HCT116 (cell line): ENCODE data around the gene ADCK1. TPM values are rescaled to one million over a fixed set of nuclear protein-coding genes. Genes with fewer than 3 reads are reported as not detected.

Experiments
- ATAC-seq: fragments of 200-7000 bp; cut with Tn5 transposase; 2 replicates; pipeline ENCODE4 v1.9.1; 2020; ENCODE audit warnings: mild to moderate bottlenecking, moderate library complexity
- BruUV-seq: library from RNA; stranded (reverse); fragments of 400-500 nt; replicated peaks from 2 replicates; lab custom pipeline; 2021; lab: Mats Ljungman, UMichigan
- CTCF ChIA-PET: fragments of 300-600 bp; sonication (Branson Sonifier 250); formaldehyde crosslinking; loops from one replicate; lab custom pipeline; 2021; ENCODE audit warnings: antibody characterized with exemption; lab: Charles Lee
- POLR2A ChIA-PET: fragments of 300-600, 350-600 bp; sonication (Branson Sonifier 250); formaldehyde crosslinking; loops from one replicate; lab custom pipeline; 2021; ENCODE audit warnings: antibody characterized with exemption; lab: Charles Lee
- RAD21 ChIA-PET, 2 experiments: fragments of 300-600 bp; sonication (Branson Sonifier 250); formaldehyde crosslinking; loops; one replicate each; lab custom pipeline; 2023; ENCODE audit warnings: low total read pairs in 2 of 2; ENCODE audit not compliant: uncharacterized antibody in 2 of 2, unreplicated experiment in 2 of 2, low non-redundant PET in 1 of 2; lab: Charles Lee
- DNase-seq: peaks from one replicate; pipeline ENCODE4 v3.0.0-alpha.2; 2010; ENCODE audit warnings: low read depth, low spot score
- H2AFZ ChIP-seq: fragments of 200-600 bp; shearing (Covaris generic), sonication (generic); 2 replicates; pipeline ENCODE4 v1.6.1; 2017; ENCODE audit warnings: low read depth, mixed run types, mixed read lengths, antibody characterized with exemption, low read length; ENCODE audit not compliant: poor library complexity, severe bottlenecking
- H3K27ac ChIP-seq: 2 replicates; pipeline ENCODE4 v1.5.1; 2012; ENCODE audit warnings: low read depth, low read length
- H3K27me3 ChIP-seq: fragments of 200-600 bp; sonication (generic); 2 replicates; pipeline ENCODE4 v1.6.1; 2016; ENCODE audit warnings: mixed run types, low read length, mixed read lengths; ENCODE audit not compliant: insufficient read depth
- H3K36me3 ChIP-seq, 2 experiments: fragments of 200-500 bp in 1 of 2; fragments of 200-600 bp in 1 of 2; sonication (Bioruptor generic) in 1 of 2; sonication (generic) in 1 of 2; 2 replicates each; pipeline versions ENCODE4 v1.5.1 to v1.6.1; 2014 to 2016; ENCODE audit warnings: low read length in 2 of 2, inconsistent platforms in 1 of 2, mixed read lengths in 1 of 2, mixed run types in 1 of 2; ENCODE audit not compliant: insufficient read depth in 2 of 2, control insufficient read depth in 1 of 2
- H3K4me1 ChIP-seq, 2 experiments: fragments of 200-600 bp in 1 of 2; sonication (generic) in 1 of 2; 2 replicates each; pipeline versions ENCODE4 v1.5.1 to v1.6.1; 2012 to 2017; ENCODE audit warnings: low read length in 2 of 2, inconsistent platforms in 1 of 2, mild to moderate bottlenecking in 1 of 2, mixed read lengths in 1 of 2, mixed run types in 1 of 2, moderate library complexity in 1 of 2; ENCODE audit not compliant: insufficient read depth in 2 of 2, control insufficient read depth in 1 of 2
- H3K4me2 ChIP-seq: fragments of 200-600 bp; sonication (generic); 2 replicates; pipeline ENCODE4 v1.6.1; 2017; ENCODE audit warnings: mixed run types, low read length, mixed read lengths
- H3K4me3 ChIP-seq, 2 experiments: fragments of 200-600 bp in 1 of 2; sonication (generic) in 1 of 2; replicated peaks in 1 of 2; 2 replicates each; pipeline ENCODE4 v1.5.1; 2011 to 2016; ENCODE audit warnings: low read length in 2 of 2, control low read depth in 1 of 2, low read depth in 1 of 2, mild to moderate bottlenecking in 1 of 2, mixed read lengths in 1 of 2, mixed run types in 1 of 2
- H3K79me2 ChIP-seq: fragments of 200-600 bp; sonication (generic); 2 replicates; pipeline ENCODE4 v1.6.1; 2017; ENCODE audit warnings: mild to moderate bottlenecking, mixed run types, low read length, moderate library complexity, mixed read lengths; ENCODE audit not compliant: insufficient read depth
- H3K9ac ChIP-seq: fragments of 200-600 bp; sonication (generic); 2 replicates; pipeline ENCODE4 v1.6.1; 2016; ENCODE audit warnings: low read length, mixed read lengths
- H3K9me2 ChIP-seq: fragments of 200-600 bp; sonication (generic), shearing (Covaris generic); 2 replicates; pipeline ENCODE4 v1.6.1; 2017; ENCODE audit warnings: mixed run types, mild to moderate bottlenecking, moderate library complexity; ENCODE audit not compliant: insufficient read depth
- H3K9me3 ChIP-seq, 2 experiments: fragments of 200-500 bp in 1 of 2; fragments of 200-600 bp in 1 of 2; sonication (Bioruptor generic) in 1 of 2; sonication (generic) in 1 of 2; 2 replicates each; pipeline ENCODE4 v1.6.1; 2014 to 2017; ENCODE audit warnings: low read length in 2 of 2, mixed read lengths in 2 of 2, inconsistent platforms in 1 of 2, low read depth in 1 of 2, mild to moderate bottlenecking in 1 of 2, mixed run types in 1 of 2, moderate library complexity in 1 of 2; ENCODE audit not compliant: control insufficient read depth in 1 of 2, insufficient read depth in 1 of 2
- H4K20me1 ChIP-seq: fragments of 200-600 bp; sonication (generic), shearing (Covaris generic); 2 replicates; pipeline ENCODE4 v1.6.1; 2017; ENCODE audit warnings: mixed run types, mild to moderate bottlenecking, moderate library complexity; ENCODE audit not compliant: insufficient read depth
- ATF3 ChIP-seq: IDR thresholded peaks from 2 replicates; pipeline ENCODE4 v1.6.1; 2012
- CEBPB ChIP-seq: IDR thresholded peaks from 2 replicates; pipeline ENCODE4 v1.6.1; 2012; ENCODE audit warnings: low read depth
- EGR1 ChIP-seq: IDR thresholded peaks from 2 replicates; pipeline ENCODE4 v1.6.1; 2012; ENCODE audit warnings: low read depth
- EZH2phosphoT487 ChIP-seq: fragments of 200-600 bp; IDR thresholded peaks from 2 replicates; pipeline ENCODE4 v1.6.1; 2018; ENCODE audit warnings: antibody characterized with exemption, borderline replicate concordance
- JUND ChIP-seq: IDR thresholded peaks from 2 replicates; pipeline ENCODE4 v1.6.1; 2012
- POLR2AphosphoS5 ChIP-seq: IDR thresholded peaks from 2 replicates; pipeline ENCODE4 v1.6.1; 2011; ENCODE audit warnings: mild to moderate bottlenecking, low read depth, low read length, moderate library complexity
- REST ChIP-seq: IDR thresholded peaks from 2 replicates; pipeline ENCODE4 v1.6.1; 2012; ENCODE audit warnings: low read depth
- SP1 ChIP-seq: IDR thresholded peaks from 2 replicates; pipeline ENCODE4 v1.6.1; 2012; ENCODE audit warnings: low read depth
- SRF ChIP-seq: IDR thresholded peaks from 2 replicates; pipeline ENCODE4 v1.6.1; 2012; ENCODE audit warnings: low read depth
- TCF7L2 ChIP-seq: IDR thresholded peaks from 2 replicates; pipeline ENCODE4 v1.7.0; 2011; ENCODE audit warnings: borderline replicate concordance, inconsistent platforms; ENCODE audit not compliant: insufficient read depth, insufficient read length; ENCODE audit errors: extremely low read depth
- ZFX ChIP-seq: fragments of 450-650 bp; IDR thresholded peaks from 2 replicates; pipeline ENCODE4 v1.6.1; 2017
- ZNF274 ChIP-seq: fragments of 200-500 bp; sonication (Bioruptor generic); IDR thresholded peaks from 2 replicates; pipeline ENCODE4 v1.6.1; 2014; ENCODE audit warnings: mild to moderate bottlenecking, low read depth, low read length, inconsistent platforms
- intact Hi-C: fragments of 100-400 bp; cut with micrococcal nuclease; formaldehyde crosslinking; loops from 2 replicates; pipeline ENCODE4 v1.10.0; 2022
- total RNA-seq: library from RNA; stranded (reverse); gene quantifications from one replicate; pipeline ENCODE4 v1.2.1, GENCODE V29; 2021; ENCODE audit not compliant: unreplicated experiment
- TF ChIP-seq, protein P1 (sequence below): IDR thresholded peaks from 2 replicates; pipeline ENCODE4 v1.6.1; 2012

The ADCK1 gene
- total RNA-seq, 1 experiment from 2014 or later = 6.0 TPM

- Histone ChIP-seq H3K9me3 (no peaks in the 10 kb centered on the region), H2AFZ (no peak overlapping the region), H3K36me3 (no peaks in the 10 kb centered on the region), H3K9ac (no peak overlapping the region), H3K4me3 (no peak overlapping the region), H4K20me1 (no peaks in the 10 kb centered on the region), H3K27me3 (no peaks in the 10 kb centered on the region), H3K4me1 (peaks cover under 1 to 1% of the 10 kb centered on the region in 2 experiments; a peak in 2 of 4 replicates), H3K4me2 (no peak overlapping the region), H3K27ac (no peak overlapping the region), H3K79me2 (no peaks in the 10 kb centered on the region), H3K9me2 (no peaks in the 10 kb centered on the region)
- BruUV-seq = no TSS peak
- ChIA-PET RAD21 (no interaction called here), CTCF (no interaction called here), POLR2A (no interaction called here)
- TF ChIP-seq EZH2phosphoT487 (no peak), CEBPB (no peak), SP1 (no peak), POLR2AphosphoS5 (no peak), EGR1 (no peak), ZNF274 (no peak), ATF3 (no peak), SRF (no peak), ZFX (no peak), JUND (no peak)
- ATAC-seq = no peak
- intact Hi-C loops = no loop called here
- no peak for DNase-seq
Observed at GRCh38 chr14:77843195-77843594, 43.3 kb downstream of the ADCK1 start.

DNA sequence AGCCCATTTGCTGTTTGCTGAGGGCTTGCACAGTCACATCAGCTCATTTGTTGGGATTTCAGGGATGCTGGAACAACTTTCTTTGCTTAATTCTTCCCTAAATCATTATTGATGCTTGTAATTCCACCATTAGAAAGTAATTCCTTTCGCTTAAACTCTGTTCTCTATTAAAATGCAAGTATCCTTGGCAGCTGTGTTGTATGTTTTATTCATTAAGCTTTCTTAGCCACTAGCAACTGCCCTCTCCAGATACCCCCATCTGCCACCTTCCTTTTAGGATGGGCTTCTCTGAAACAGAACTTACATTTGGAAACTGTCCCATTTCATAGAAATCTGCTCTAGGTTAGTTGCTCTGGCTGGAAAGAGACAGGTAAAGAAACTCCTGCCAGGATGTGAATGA is 43.7 kb downstream of the ADCK1 start:
- H3K9me3 ChIP-seq = no peaks in the 10 kb centered on the region
- intact Hi-C loops = no loop called here
- BruUV-seq = no TSS peak
- H3K4me2 ChIP-seq = no peak overlapping the region
- no peak overlapping the region for H2AFZ ChIP-seq
- no peaks in the 10 kb centered on the region for H3K9me2 ChIP-seq
- TF ChIP-seq TCF7L2 (no peak), REST (no peak), JUND (no peak), ZNF274 (no peak), ATF3 (no peak), ZFX (no peak), EZH2phosphoT487 (no peak), SP1 (no peak)
- TF ChIP-seq, protein P1, sequence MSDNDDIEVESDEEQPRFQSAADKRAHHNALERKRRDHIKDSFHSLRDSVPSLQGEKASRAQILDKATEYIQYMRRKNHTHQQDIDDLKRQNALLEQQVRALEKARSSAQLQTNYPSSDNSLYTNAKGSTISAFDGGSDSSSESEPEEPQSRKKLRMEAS = no peak
- H3K36me3 ChIP-seq = no peaks in the 10 kb centered on the region
- no peaks in the 10 kb centered on the region for H3K79me2 ChIP-seq
- RAD21 ChIA-PET = no interaction called here
- H3K27ac ChIP-seq = no peak overlapping the region
- H3K9ac ChIP-seq = no peak overlapping the region
- H3K27me3 ChIP-seq = no peaks in the 10 kb centered on the region
- POLR2A ChIA-PET = no interaction called here
- no peak overlapping the region for H3K4me3 ChIP-seq
- DNase-seq = no peak
- no peak for ATAC-seq
- H4K20me1 ChIP-seq = no peaks in the 10 kb centered on the region
- H3K4me1 ChIP-seq = peaks cover 5 to 6% of the 10 kb centered on the region in 2 experiments; a peak in 3 of 4 replicates
- CTCF ChIA-PET = no interaction called here
